HG02642 (cell line): ENCODE measurements around the gene TMC8.
"Not testable (repeated sequence)": the region's sequence is repeated elsewhere in the genome, so short reads cannot be mapped to it uniquely, and the experiment has no call there.

Experiments
- ATAC-seq: cut with Tn5 transposase; IDR thresholded peaks from one replicate; pipeline ENCODE4 v1.9.1; 2021; ENCODE audit warnings: mild to moderate bottlenecking; ENCODE audit not compliant: unreplicated experiment, poor library complexity

TMC8 gene

GRCh38 chr17:78130437-78131101 is at the start of gene TMC8:
TSS of gene TMC8 (plus strand) at chr17:78130771. CDS start at chr17:78131589, 818 bp downstream.
- ATAC-seq, result no peak

GRCh38 chr17:78081551-78081950 is 49.0 kb upstream of the TMC8 start:
- ATAC-seq, result no peak

- not testable (repeated sequence) for ATAC-seq
Measured at GRCh38 chr17:78082355-78082872, 48.2 kb upstream of the TMC8 start.

- no peak for ATAC-seq
Measured at GRCh38 chr17:78082988-78083387, 47.6 kb upstream of the TMC8 start.

- no peak for ATAC-seq
Measured at GRCh38 chr17:78086740-78087139, 43.8 kb upstream of the TMC8 start.

- ATAC-seq, result no peak
Measured at GRCh38 chr17:78088529-78088928, 42.0 kb upstream of the TMC8 start.

GRCh38 chr17:78089576-78090281 is 40.8 kb upstream of the TMC8 start:
- no peak for ATAC-seq

- ATAC-seq, result no peak
Measured at GRCh38 chr17:78092794-78093324, 37.7 kb upstream of the TMC8 start.

GRCh38 chr17:78095035-78095434 is 35.5 kb upstream of the TMC8 start:
- no peak for ATAC-seq

GRCh38 chr17:78096093-78096492 is 34.5 kb upstream of the TMC8 start:
- no peak for ATAC-seq

- no peak for ATAC-seq
Measured at GRCh38 chr17:78101112-78101511, 29.5 kb upstream of the TMC8 start.

GRCh38 chr17:78101542-78101941 is 29.0 kb upstream of the TMC8 start:
- ATAC-seq, result no peak

GRCh38 chr17:78103311-78103710 is 27.3 kb upstream of the TMC8 start:
- ATAC-seq, result no peak

- no peak for ATAC-seq
Measured at GRCh38 chr17:78104540-78104941, 26.0 kb upstream of the TMC8 start.

- ATAC-seq, result no peak
Measured at GRCh38 chr17:78105101-78105500, 25.5 kb upstream of the TMC8 start.

GRCh38 chr17:78105551-78105950 is 25.0 kb upstream of the TMC8 start:
- no peak for ATAC-seq

- ATAC-seq, result no peak
Measured at GRCh38 chr17:78106211-78106610, 24.4 kb upstream of the TMC8 start.

- no peak for ATAC-seq
Measured at GRCh38 chr17:78107457-78107856, 23.1 kb upstream of the TMC8 start.

GRCh38 chr17:78107976-78108725 is 22.4 kb upstream of the TMC8 start:
- no peak for ATAC-seq

GRCh38 chr17:78108726-78109488 is 21.7 kb upstream of the TMC8 start:
- no peak for ATAC-seq
